Calu3 (cell line): ENCODE results near the gene TMCC1. TPM values are rescaled to one million over a fixed set of nuclear protein-coding genes. Genes with fewer than 3 reads are reported as not detected.

Experiments used
- BruUV-seq: library from RNA; stranded (reverse); fragments of 400-500 nt; replicated peaks from 2 replicates; lab custom pipeline; 2021; lab: Mats Ljungman, UMichigan
- CTCF ChIA-PET: fragments of 300-600 bp; sonication (Branson Sonifier 250); formaldehyde crosslinking; loops from one replicate; lab custom pipeline; 2022; ENCODE audit warnings: antibody characterized with exemption; lab: Charles Lee
- DNase-seq: peaks from one replicate; pipeline ENCODE4 v3.0.0; 2022
- H3K27ac Mint-ChIP-seq: one replicate; pipeline ENCODE4 v1.8.0; 2022; ENCODE audit warnings: mixed read lengths; ENCODE audit not compliant: unreplicated experiment
- H3K27me3 Mint-ChIP-seq: one replicate; pipeline ENCODE4 v1.8.0; 2022; ENCODE audit warnings: mixed read lengths; ENCODE audit not compliant: unreplicated experiment
- H3K36me3 Mint-ChIP-seq: one replicate; pipeline ENCODE4 v1.8.0; 2022; ENCODE audit warnings: mild to moderate bottlenecking, moderate library complexity, mixed read lengths; ENCODE audit not compliant: insufficient read depth, unreplicated experiment
- H3K4me1 Mint-ChIP-seq: one replicate; pipeline ENCODE4 v1.8.0; 2022; ENCODE audit warnings: mild to moderate bottlenecking, low read depth, mixed read lengths; ENCODE audit not compliant: unreplicated experiment
- H3K4me3 Mint-ChIP-seq: one replicate; pipeline ENCODE4 v1.8.0; 2022; ENCODE audit warnings: mild to moderate bottlenecking, low read depth, moderate library complexity, mixed read lengths; ENCODE audit not compliant: unreplicated experiment
- H3K9me3 Mint-ChIP-seq: one replicate; pipeline ENCODE4 v1.8.0; 2022; ENCODE audit warnings: low read depth, mixed read lengths; ENCODE audit not compliant: unreplicated experiment
- CTCF ChIP-seq: fragments of 200-600 bp; IDR thresholded peaks from one replicate; pipeline ENCODE4 v1.8.0; 2022; ENCODE audit warnings: antibody characterized with exemption; ENCODE audit not compliant: unreplicated experiment
- intact Hi-C: fragments of 100-400 bp; cut with micrococcal nuclease; formaldehyde crosslinking; loops from one replicate; pipeline ENCODE4 v1.10.0; 2022; ENCODE audit not compliant: unreplicated experiment
- total RNA-seq: library from RNA; stranded (reverse); gene quantifications from 2 replicates; pipeline ENCODE4 v1.2.3, GENCODE V29; 2022

The TMCC1 gene
- total RNA-seq, 1 experiment from 2014 or later: 57.2 TPM

DNA sequence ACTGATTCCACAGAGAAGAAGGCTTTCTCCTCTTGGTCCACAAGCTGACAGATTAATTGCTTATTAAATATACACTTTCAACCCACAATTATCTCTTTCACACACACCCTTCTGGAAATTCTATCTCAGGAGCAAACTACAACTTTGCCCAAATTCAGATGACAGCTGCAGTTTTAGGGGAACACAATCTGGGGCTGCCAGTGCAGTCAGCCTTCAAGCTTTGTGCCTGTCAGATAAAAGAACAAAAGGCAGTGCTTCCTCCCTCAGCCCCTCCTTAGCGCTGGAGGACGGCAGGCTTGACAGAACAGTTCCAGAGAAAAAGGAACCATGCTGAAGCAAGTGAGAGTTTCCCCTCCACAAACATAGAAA lies 99.6 kb downstream of the TMCC1 start:
- Mint-ChIP-seq H3K27me3 (no peaks in the 10 kb centered on the region), H3K9me3 (no peaks in the 10 kb centered on the region), H3K4me3 (peak overlapping the region; percentile 86), H3K27ac (peak overlapping the region; percentile 57), H3K4me1 (peaks cover 52% of the 10 kb centered on the region), H3K36me3 (peaks cover 41% of the 10 kb centered on the region)
- intact Hi-C loops: loop anchor here (2.0 to 5.0 kb wide), 2 partner anchors 31 to 132 kb away; no protein-coding TSS in a partner anchor
- CTCF ChIA-PET: interaction anchor here (1.0 to 2.6 kb wide), 7 partner anchors 11 to 167 kb away, joined by 3 to 14 read pairs (median 4); no protein-coding TSS in a partner anchor
- peak; percentile 29 for DNase-seq
- TSS peak; percentile 73 for BruUV-seq
- TF ChIP-seq CTCF: no peak

DNA sequence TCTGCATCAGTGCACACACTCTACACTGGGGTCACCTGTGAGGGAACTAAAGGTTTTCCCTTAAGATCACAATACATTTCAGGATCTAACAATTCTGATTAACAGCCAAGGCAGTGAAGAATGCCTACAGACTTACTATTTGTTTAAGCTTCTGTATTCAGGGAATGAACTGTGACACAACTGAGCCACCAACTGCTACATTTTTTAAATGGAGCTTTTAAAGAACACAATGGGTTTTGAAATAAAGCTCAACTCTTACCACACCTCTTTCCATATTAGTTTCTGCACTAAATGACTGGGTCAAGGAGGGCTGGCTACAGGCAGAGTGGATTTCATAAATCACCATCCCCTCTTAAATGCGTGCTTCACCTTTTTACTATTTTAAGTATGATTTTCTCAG lies 100.2 kb downstream of the TMCC1 start:
- intact Hi-C loops: loop anchor here (5.0 kb wide), 1 partner anchor 131 kb away; no protein-coding TSS in a partner anchor
- TF ChIP-seq CTCF: no peak
- Mint-ChIP-seq H3K27me3 (no peaks in the 10 kb centered on the region), H3K9me3 (no peaks in the 10 kb centered on the region), H3K4me1 (peaks cover 52% of the 10 kb centered on the region), H3K4me3 (peak overlapping the region; percentile 86), H3K36me3 (peaks cover 45% of the 10 kb centered on the region), H3K27ac (peak overlapping the region; percentile 57)
- no peak for DNase-seq
- no TSS peak for BruUV-seq
- CTCF ChIA-PET: interaction anchor here (0.6 to 2.6 kb wide), 6 partner anchors 10 to 166 kb away, joined by 3 to 14 read pairs (median 4); no protein-coding TSS in a partner anchor

DNA sequence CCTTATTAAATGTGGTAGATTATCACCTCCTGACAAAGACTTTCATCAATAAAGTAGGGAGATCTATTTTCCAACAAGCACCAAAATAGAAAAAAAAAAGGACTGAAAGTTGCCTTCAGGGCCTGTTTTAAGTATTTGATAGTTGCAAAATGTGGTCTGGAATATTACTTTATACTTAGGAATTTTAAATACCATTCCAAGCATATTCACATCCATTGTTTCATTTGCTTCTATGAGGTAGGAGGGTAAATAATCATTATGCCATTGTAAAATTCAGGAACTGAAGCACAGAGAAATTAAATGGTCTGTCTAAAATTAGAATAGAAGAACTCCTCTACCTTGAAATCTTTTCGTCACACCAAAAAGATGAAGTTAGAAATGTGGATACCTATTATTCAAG lies 110.0 kb downstream of the TMCC1 start:
- no peak for TF ChIP-seq CTCF
- Mint-ChIP-seq H3K4me3 (no peak overlapping the region), H3K4me1 (no peaks in the 10 kb centered on the region), H3K27ac (no peak overlapping the region), H3K27me3 (no peaks in the 10 kb centered on the region), H3K36me3 (peaks cover 2% of the 10 kb centered on the region), H3K9me3 (no peaks in the 10 kb centered on the region)
- CTCF ChIA-PET: interaction anchor here (1.0 kb wide), 1 partner anchor 10 kb away, joined by 3 read pairs; no protein-coding TSS in a partner anchor
- intact Hi-C loops: no loop called here
- no peak for DNase-seq
- no TSS peak for BruUV-seq

DNA sequence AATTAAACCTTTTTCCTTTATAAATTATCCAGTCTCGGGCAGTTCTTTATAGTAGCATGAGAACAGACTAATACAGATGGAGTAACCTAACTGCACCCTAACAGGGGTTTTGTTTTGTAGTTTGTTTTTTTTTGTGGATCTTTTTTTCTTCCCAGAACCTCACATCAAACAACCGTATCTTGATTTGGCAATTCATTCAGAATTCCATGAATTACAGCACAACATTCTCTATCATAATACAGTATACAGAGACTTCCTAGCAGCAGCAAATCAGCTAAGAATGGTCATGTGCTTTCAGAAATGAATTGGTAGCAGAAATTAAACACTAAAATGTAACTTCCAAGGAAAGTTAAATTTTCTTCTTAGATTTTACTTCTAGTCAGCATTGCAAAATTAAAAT lies 114.6 kb downstream of the TMCC1 start:
- Mint-ChIP-seq H3K9me3 (no peaks in the 10 kb centered on the region), H3K27ac (no peak overlapping the region), H3K4me3 (no peak overlapping the region), H3K36me3 (no peaks in the 10 kb centered on the region), H3K4me1 (peaks cover 11% of the 10 kb centered on the region), H3K27me3 (no peaks in the 10 kb centered on the region)
- intact Hi-C loops: no loop called here
- no peak for TF ChIP-seq CTCF
- BruUV-seq: no TSS peak
- CTCF ChIA-PET: no interaction called here
- no peak for DNase-seq
